ENCODE results near the gene PNKD. TPM values are rescaled to one million over a fixed set of nuclear protein-coding genes. Genes with fewer than 3 reads are reported as not detected.

PNKD gene
- total and polyA plus RNA-seq, 8 donors, result 35.1 to 121 (median 111) TPM

GRCh38 chr2:218273908-218274249 is 3.6 kb downstream of the PNKD start:
- 23 to 60% (median 27%) methylated on average over 2 of the region's 2 CpGs for WGBS, 5 donors
- intact Hi-C loops (cut with DNase I; ENCODE audit: low total_unique reads), result no loop called here
- no peak for DNase-seq
- Histone ChIP-seq H3K36me3 (peaks cover 54 to 55% (median 55%) of the 10 kb centered on the region in 4 donors), H3K4me1 (peaks cover 27 to 84% (median 69%) of the 10 kb centered on the region in 4 donors), H3K27me3 (no peaks in the 10 kb centered on the region), H3K9me3 (no peaks in the 10 kb centered on the region), H3K4me3 (no peak overlapping the region), H3K27ac (peak overlapping the region; percentile 49 to 99 (median 85))
- TF ChIP-seq POLR2A (IDR thresholded peaks at IDR 0.05) (no peak), POLR2AphosphoS5 (IDR thresholded peaks at IDR 0.05) (peak in 1 of 3 donors; percentile 3)

- intact Hi-C loops (cut with DNase I; ENCODE audit: low total_unique reads), result no loop called here
- Histone ChIP-seq H3K27ac (peak overlapping the region; percentile 69 to 99 (median 85)), H3K9me3 (no peaks in the 10 kb centered on the region), H3K4me3 (no peak overlapping the region), H3K36me3 (peaks cover 61 to 62% (median 62%) of the 10 kb centered on the region in 4 donors), H3K4me1 (peaks cover 22 to 84% (median 71%) of the 10 kb centered on the region in 4 donors), H3K27me3 (no peaks in the 10 kb centered on the region)
- 43 to 67% (median 49%) methylated on average over 4 of the region's 4 CpGs for WGBS, 5 donors
- TF ChIP-seq EP300 (IDR thresholded peaks at IDR 0.05), result no peak
- no peak for TF ChIP-seq CTCF (IDR thresholded peaks at IDR 0.05)
- no peak for TF ChIP-seq POLR2AphosphoS5 (IDR thresholded peaks at IDR 0.05)
- no peak for TF ChIP-seq POLR2A (IDR thresholded peaks at IDR 0.05)
- DNase-seq, result no peak
Observed at GRCh38 chr2:218274586-218274985, 4.3 kb downstream of the PNKD start.

- intact Hi-C loops (cut with DNase I; ENCODE audit: low total_unique reads), result no loop called here
- 66 to 89% (median 76%) methylated on average over 7 to 9 of the region's 9 CpGs for WGBS, 5 donors
- TF ChIP-seq CTCF (IDR thresholded peaks at IDR 0.05) (no peak), POLR2A (IDR thresholded peaks at IDR 0.05) (no peak), EP300 (IDR thresholded peaks at IDR 0.05) (no peak), POLR2AphosphoS5 (IDR thresholded peaks at IDR 0.05) (no peak)
- Histone ChIP-seq H3K27ac (peak overlapping the region; percentile 17 to 99 (median 85)), H3K4me1 (peaks cover 22 to 93% (median 75%) of the 10 kb centered on the region in 4 donors), H3K36me3 (peaks cover 71% of the 10 kb centered on the region in 4 donors), H3K9me3 (no peaks in the 10 kb centered on the region), H3K4me3 (no peak overlapping the region), H3K27me3 (no peaks in the 10 kb centered on the region)
- DNase-seq, result no peak
Observed at GRCh38 chr2:218275371-218276072, 5.2 kb downstream of the PNKD start.

- H3K4me3 ChIP-seq, result no peak overlapping the region
- DNase-seq, result peak in 1 of 2 donors; percentile 15
- WGBS, 5 donors, result 66 to 79% (median 71%) methylated on average over 11 to 12 of the region's 12 CpGs
- H3K36me3 ChIP-seq, result peaks cover 84 to 88% (median 87%) of the 10 kb centered on the region in 4 donors
- H3K27ac ChIP-seq, result peak overlapping the region; percentile 2 to 99 (median 85)
- intact Hi-C loops (cut with DNase I; ENCODE audit: low total_unique reads), result no loop called here
- peaks cover 21 to 90% (median 70%) of the 10 kb centered on the region in 4 donors for H3K4me1 ChIP-seq
- no peaks in the 10 kb centered on the region for H3K9me3 ChIP-seq
- no peaks in the 10 kb centered on the region for H3K27me3 ChIP-seq
- TF ChIP-seq CTCF (IDR thresholded peaks at IDR 0.05) (peak in 1 of 7 experiments; percentile 32), POLR2AphosphoS5 (IDR thresholded peaks at IDR 0.05) (no peak), POLR2A (IDR thresholded peaks at IDR 0.05) (no peak), EP300 (IDR thresholded peaks at IDR 0.05) (no peak)
Observed at GRCh38 chr2:218276986-218277755, 6.9 kb downstream of the PNKD start.

Data from stomach (tissue), 9 donors.